SK-N-MC (cell line): ENCODE measurements around the gene ZGLP1.

Source experiments
- DNase-seq: peaks from one replicate; pipeline ENCODE4 v3.0.0-alpha.2; 2011; ENCODE audit warnings: low read depth, low spot score
- H3K27ac ChIP-seq: fragments of 200-600 bp; sonication (generic); 2 replicates; pipeline ENCODE4 v1.5.1; 2016; ENCODE audit warnings: mixed run types
- H3K36me3 ChIP-seq: fragments of 200-600 bp; sonication (generic); 2 replicates; pipeline ENCODE4 v1.6.1; 2017; ENCODE audit warnings: antibody characterized with exemption, low read length, mixed read lengths; ENCODE audit not compliant: insufficient read depth
- H3K4me3 ChIP-seq: fragments of 200-600 bp; sonication (generic); 2 replicates; pipeline ENCODE4 v1.5.1; 2016
- H3K9ac ChIP-seq: fragments of 200-600 bp; sonication (generic); 2 replicates; pipeline ENCODE4 v1.8.0; 2017; ENCODE audit warnings: mixed run types, mixed read lengths; ENCODE audit not compliant: insufficient read length
- H3K9me3 ChIP-seq: fragments of 200-600 bp; sonication (generic); 2 replicates; pipeline ENCODE4 v1.6.1; 2017; ENCODE audit warnings: low read depth, mild to moderate bottlenecking, antibody characterized with exemption, low read length, moderate library complexity, mixed read lengths
- EZH2 ChIP-seq: fragments of 200-600 bp; sonication (generic); IDR thresholded peaks from one replicate; pipeline ENCODE4 v1.6.1; 2017; ENCODE audit warnings: antibody characterized with exemption
- FOXP2 ChIP-seq: optimal IDR thresholded peaks from 2 replicates; pipeline ENCODE3; 2011; ENCODE audit warnings: mild to moderate bottlenecking, moderate library complexity; ENCODE audit not compliant: insufficient read depth; ENCODE audit errors: extremely low read length, control extremely low read depth
- POLR2AphosphoS5 ChIP-seq: IDR thresholded peaks from 2 replicates; pipeline ENCODE4 v1.6.1; 2012; ENCODE audit warnings: mild to moderate bottlenecking, low read depth, low read length, borderline replicate concordance

ZGLP1 gene

DNA sequence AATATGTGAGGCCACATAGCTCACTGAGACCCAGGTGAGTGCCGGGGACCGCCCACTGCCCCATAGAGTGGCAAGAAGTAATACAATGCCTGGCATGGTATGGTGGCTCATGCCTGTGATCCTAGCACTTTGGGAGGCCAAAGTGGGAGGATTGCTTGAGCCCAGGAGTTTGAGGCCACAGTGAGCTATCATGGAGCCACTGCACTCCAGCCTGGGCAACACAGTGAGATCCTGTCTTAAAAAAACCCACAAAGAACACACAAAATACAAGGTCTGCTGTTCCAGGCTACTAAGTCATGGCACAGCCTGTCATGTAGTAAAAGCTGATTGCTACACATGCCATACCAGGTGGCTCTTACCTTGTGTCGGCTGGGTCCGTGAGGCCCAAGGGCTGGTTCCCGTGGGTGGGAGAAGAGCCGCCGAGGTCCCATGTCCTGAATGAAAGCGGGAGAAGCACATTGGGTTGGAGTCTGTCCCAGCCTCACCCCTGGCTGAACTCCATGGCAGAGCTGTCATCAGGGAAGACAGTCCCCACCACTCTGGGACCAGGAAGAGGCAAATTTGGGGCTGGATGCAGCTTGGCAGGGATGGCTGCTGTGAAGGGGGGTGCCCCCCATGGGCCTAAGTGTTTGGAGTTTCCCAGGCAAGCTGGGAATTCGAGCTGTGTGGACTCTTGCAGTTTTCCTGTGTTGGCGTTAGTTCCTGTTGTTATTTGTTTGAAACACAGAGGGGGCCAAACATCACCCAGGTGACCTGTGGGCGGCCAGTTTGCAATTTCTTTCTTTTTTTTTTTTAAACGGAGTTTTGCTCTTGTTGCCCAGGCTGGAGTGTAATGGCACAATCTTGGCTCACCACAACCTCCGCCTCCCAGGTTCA lies 9.4 kb upstream of the ZGLP1 start:
- no peak overlapping the region for H3K9ac ChIP-seq
- no peak for DNase-seq
- no peak for TF ChIP-seq POLR2AphosphoS5
- no peak for TF ChIP-seq FOXP2
- TF ChIP-seq EZH2 = no peak
- H3K27ac ChIP-seq = no peak overlapping the region
- peaks cover 58% of the 10 kb centered on the region for H3K36me3 ChIP-seq
- H3K4me3 ChIP-seq = no peak overlapping the region
- no peaks in the 10 kb centered on the region for H3K9me3 ChIP-seq

- no peak for DNase-seq
- TF ChIP-seq FOXP2 = no peak
- TF ChIP-seq POLR2AphosphoS5 = no peak
- no peak for TF ChIP-seq EZH2
- Histone ChIP-seq H3K36me3 (peaks cover 56% of the 10 kb centered on the region), H3K4me3 (no peak overlapping the region), H3K9ac (no peak overlapping the region), H3K27ac (no peak overlapping the region), H3K9me3 (no peaks in the 10 kb centered on the region)
Observed at GRCh38 chr19:10317857-10318462, 8.3 kb upstream of the ZGLP1 start.

GRCh38 chr19:10317045-10317856 lies 7.6 kb upstream of the ZGLP1 start:
- Histone ChIP-seq H3K4me3 (no peak overlapping the region), H3K36me3 (peaks cover 49% of the 10 kb centered on the region), H3K9ac (no peak overlapping the region), H3K9me3 (no peaks in the 10 kb centered on the region), H3K27ac (peak overlapping the region; percentile 65; the same call in 1 of the 2 replicates)
- DNase-seq = no peak
- no peak for TF ChIP-seq EZH2
- TF ChIP-seq FOXP2 = no peak
- no peak for TF ChIP-seq POLR2AphosphoS5

DNA sequence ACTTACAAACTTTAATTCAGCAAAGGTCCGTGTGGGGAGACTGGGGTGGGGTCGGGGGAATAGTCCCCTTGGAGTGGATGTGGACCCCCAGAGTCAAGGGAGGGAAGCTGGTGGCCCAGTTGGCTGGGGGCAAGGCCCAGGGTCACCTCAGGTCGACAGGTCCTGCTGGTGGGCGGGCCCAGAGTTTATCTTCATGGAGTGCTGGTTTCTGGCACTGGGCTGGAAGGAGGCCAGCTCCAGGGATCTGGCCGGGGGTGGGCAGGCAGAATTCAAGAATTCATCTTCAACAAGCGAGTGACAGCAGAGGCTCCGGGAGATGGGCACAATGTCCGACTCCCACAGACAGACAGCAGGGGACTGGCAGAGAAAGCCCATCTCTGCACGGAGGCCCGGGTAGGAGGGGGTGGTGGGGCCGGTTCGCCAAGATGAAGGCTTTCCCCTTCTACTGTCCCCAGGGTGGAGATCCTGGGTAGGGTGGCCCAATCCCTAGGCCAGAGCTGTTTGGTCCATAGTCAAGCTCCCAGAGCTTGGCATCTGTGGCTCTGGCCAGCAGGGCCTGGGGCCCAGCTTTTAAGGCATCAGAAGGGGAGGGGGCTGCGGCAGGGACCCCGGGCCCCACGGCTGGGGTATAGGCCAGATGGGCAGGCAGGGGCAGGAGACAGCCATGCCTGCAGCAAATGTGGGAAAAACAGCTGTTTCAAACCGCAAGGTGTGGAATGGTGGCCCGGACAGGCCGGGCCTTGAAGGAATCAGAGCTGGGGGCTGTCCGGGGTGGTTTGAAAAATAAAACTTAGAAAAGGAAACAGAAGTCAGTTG lies 6.8 kb upstream of the ZGLP1 start:
- H3K27ac ChIP-seq = peak overlapping the region; percentile 73
- no peak for DNase-seq
- peaks cover 41% of the 10 kb centered on the region for H3K36me3 ChIP-seq

GRCh38 chr19:10315335-10316214 lies 6.0 kb upstream of the ZGLP1 start, which contains the start of gene FDX2:
Gene FDX2 (minus strand): TSS chr19:10316015. CDS start chr19:10315996, 19 bp downstream.
- H3K27ac ChIP-seq = peak within 1 kb of the TSS; percentile 73
- H3K4me3 ChIP-seq = peak within 1 kb of the TSS; percentile 91
- TF ChIP-seq POLR2AphosphoS5 = peak; percentile 95
- TF ChIP-seq EZH2 = no peak
- H3K9ac ChIP-seq = peak within 1 kb of the TSS; percentile 85
- no peaks in the 10 kb centered on the region for H3K9me3 ChIP-seq
- no peak for DNase-seq
- H3K36me3 ChIP-seq = peaks cover 33% of the 10 kb centered on the region

More for the DNA sequence above, 6.8 kb upstream of the ZGLP1 start:
- Histone ChIP-seq H3K9ac (peak overlapping the region; percentile 85), H3K4me3 (peak overlapping the region; percentile 91), H3K9me3 (no peaks in the 10 kb centered on the region)
- TF ChIP-seq EZH2 (no peak), FOXP2 (no peak), POLR2AphosphoS5 (no peak)

- H3K9ac ChIP-seq = no peak overlapping the region
- no peak overlapping the region for H3K4me3 ChIP-seq
- DNase-seq = no peak
- H3K27ac ChIP-seq = no peak overlapping the region
- H3K9me3 ChIP-seq = no peaks in the 10 kb centered on the region
- no peak for TF ChIP-seq EZH2
- TF ChIP-seq POLR2AphosphoS5 = no peak
- TF ChIP-seq FOXP2 = no peak
- H3K36me3 ChIP-seq = no peaks in the 10 kb centered on the region; the same call in 1 of the 2 replicates
Observed at GRCh38 chr19:10306327-10306726, 3.3 kb downstream of the ZGLP1 start.

DNA sequence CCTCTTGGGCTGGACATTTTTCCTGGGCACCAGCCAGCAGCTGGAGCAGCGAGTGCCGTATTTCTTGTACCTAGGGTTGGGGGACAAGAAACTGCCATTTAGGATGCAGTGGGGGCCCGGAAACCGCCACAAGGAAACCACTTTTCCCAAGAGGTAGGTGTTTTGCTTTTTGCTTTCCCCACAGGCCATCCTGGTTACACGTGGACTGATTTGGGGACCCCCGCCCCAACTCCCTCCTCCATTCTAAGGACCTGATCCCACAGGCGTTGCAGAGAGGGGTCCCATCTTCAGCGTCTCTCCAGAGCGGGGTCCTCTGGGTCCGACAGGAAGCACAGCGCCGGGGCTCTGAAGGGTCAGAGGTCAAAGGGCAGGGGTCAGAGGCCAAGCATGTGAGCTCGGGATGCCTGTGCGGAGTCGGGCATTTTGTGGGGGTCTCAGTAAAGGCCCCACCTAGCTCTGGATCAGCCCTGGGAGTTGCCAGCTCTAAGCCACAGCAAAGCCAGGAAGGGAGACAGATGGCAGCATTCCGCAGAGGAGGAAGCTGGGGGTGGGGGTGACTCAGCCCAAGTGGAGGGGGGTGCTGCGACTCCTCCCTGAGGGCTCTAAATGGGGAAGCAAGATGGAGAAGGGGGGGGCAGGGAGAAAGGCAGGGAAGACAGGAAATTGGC lies 4.3 kb downstream of the ZGLP1 start:
- no peaks in the 10 kb centered on the region for H3K9me3 ChIP-seq
- no peaks in the 10 kb centered on the region; the same call in 1 of the 2 replicates for H3K36me3 ChIP-seq
- H3K27ac ChIP-seq = no peak overlapping the region
- H3K4me3 ChIP-seq = no peak overlapping the region
- TF ChIP-seq EZH2 (no peak), POLR2AphosphoS5 (no peak), FOXP2 (no peak)
- H3K9ac ChIP-seq = no peak overlapping the region
- no peak for DNase-seq
